Gastrocnemius medialis (tissue), 4 donors: ENCODE results near the gene KRT85.

Experiments
- CTCF ChIP-seq, 5 experiments: fragments of 450-650 bp in 3 of 5; fragments of 200-600 bp in 2 of 5; sonication (generic) in 2 of 5; IDR thresholded peaks in 4 of 5; conservative IDR thresholded peaks in 1 of 5; 1 replicate in 4 of 5; 2 replicates in 1 of 5; pipeline ENCODE4 v1.5.1; 2016 to 2019; ENCODE audit warnings: antibody characterized with exemption in 5 of 5, mild to moderate bottlenecking in 3 of 5, moderate library complexity in 3 of 5
- POLR2A ChIP-seq, 2 donors: fragments of 450-650 bp; IDR thresholded peaks; one replicate each; pipeline ENCODE4 v1.6.1; 2017; ENCODE audit warnings: antibody characterized with exemption in 2 of 2, mild to moderate bottlenecking in 2 of 2, moderate library complexity in 2 of 2

DNA sequence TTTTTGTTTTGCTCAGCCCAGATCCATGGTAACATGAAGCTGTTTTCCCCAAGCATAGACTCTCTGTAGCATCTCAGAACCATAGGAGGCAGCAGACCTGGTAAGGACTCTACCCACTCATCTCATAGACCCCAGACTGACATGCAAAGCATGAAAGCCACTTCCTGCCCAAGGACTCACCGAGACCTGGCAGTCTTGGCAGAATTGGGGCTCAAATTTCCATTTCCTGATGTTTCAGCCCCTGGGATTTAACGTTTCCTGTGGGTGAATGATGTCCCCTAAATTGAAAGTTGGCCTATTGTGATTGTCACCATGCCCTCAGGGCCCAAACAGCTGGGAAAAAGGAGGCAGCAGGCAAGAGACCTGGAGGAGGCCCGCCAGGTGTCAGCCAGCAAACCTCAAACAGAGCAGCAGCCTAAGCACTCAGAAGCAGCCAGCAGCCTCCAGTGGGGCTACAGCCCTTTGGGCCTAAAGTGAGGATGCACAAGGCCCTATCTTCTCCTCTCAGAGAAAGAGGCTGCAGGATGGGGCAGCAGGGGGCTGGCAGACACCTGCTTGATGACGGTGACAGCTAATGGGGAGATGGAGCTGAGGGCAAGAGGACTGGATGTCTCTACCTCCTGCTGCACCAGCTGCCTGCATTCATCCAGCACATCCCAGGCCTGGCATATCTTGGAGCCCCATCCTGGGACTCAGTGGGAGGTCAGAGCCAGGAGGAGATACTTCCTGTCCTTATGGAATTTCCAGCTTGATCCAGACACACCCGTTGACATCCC, 8.5 kb downstream of the KRT85 start:
- no peak for TF ChIP-seq CTCF (IDR thresholded peaks at IDR 0.05 in 4 of 5, conservative IDR thresholded peaks at IDR 0.05 in 1 of 5)
- TF ChIP-seq POLR2A (IDR thresholded peaks at IDR 0.05): no peak
